Measurements from ENCODE around the gene TLCD2. TPM values are rescaled to one million over a fixed set of nuclear protein-coding genes. Genes with fewer than 3 reads are reported as not detected.

TLCD2 gene
- total and polyA plus RNA-seq, 2 donors from 2014 or later (not counting 2 experiments from before 2014, with no cell fraction given): 0.27 to 0.60 TPM

Other genes starting within 250 kb of the TLCD2 start
- 148 and 162 TPM in 2 replicates for gene MYO1C, start 217.7 kb downstream of the TLCD2 start, total RNA-seq
- 81.9 and 96.8 TPM in 2 replicates for gene MYO1C, start 217.7 kb downstream of the TLCD2 start, polyA plus RNA-seq
- gene INPP5K, start 193.8 kb downstream of the TLCD2 start, total RNA-seq: 15.5 and 17.4 TPM in 2 replicates
- 15.0 and 16.6 TPM in 2 replicates for gene INPP5K, start 193.8 kb downstream of the TLCD2 start, polyA plus RNA-seq
- gene PITPNA, start 147.6 kb downstream of the TLCD2 start, total RNA-seq: 33.2 and 35.2 TPM in 2 replicates
- 49.5 and 50.2 TPM in 2 replicates for gene PITPNA, start 147.6 kb downstream of the TLCD2 start, polyA plus RNA-seq
- gene SLC43A2, start 81.5 kb downstream of the TLCD2 start, total RNA-seq: 2.0 and 3.1 TPM in 2 replicates
- 1.9 and 2.3 TPM in 2 replicates for gene SLC43A2, start 81.5 kb downstream of the TLCD2 start, polyA plus RNA-seq
- 0.10 TPM in 1 of 2 replicates, not detected in the other for gene SCARF1, start 64.6 kb downstream of the TLCD2 start, total RNA-seq
- 0.02 and 0.03 TPM in 2 replicates for gene SCARF1, start 64.6 kb downstream of the TLCD2 start, polyA plus RNA-seq
- 5.1 and 5.5 TPM in 2 replicates for gene RILP, start 60.5 kb downstream of the TLCD2 start, total RNA-seq
- gene RILP, start 60.5 kb downstream of the TLCD2 start, polyA plus RNA-seq: 6.7 and 7.5 TPM in 2 replicates
- gene PRPF8, start 25.5 kb downstream of the TLCD2 start, total RNA-seq: 188 and 214 TPM in 2 replicates
- gene PRPF8, start 25.5 kb downstream of the TLCD2 start, polyA plus RNA-seq: 213 and 239 TPM in 2 replicates
- gene WDR81, start 14.3 kb upstream of the TLCD2 start, total RNA-seq: 17.6 and 18.9 TPM in 2 replicates
- gene WDR81, start 14.3 kb upstream of the TLCD2 start, polyA plus RNA-seq: 10.3 and 11.5 TPM in 2 replicates
- gene SERPINF2, start 32.5 kb upstream of the TLCD2 start, total RNA-seq: 1.2 and 1.3 TPM in 2 replicates
- 1.3 and 1.8 TPM in 2 replicates for gene SERPINF2, start 32.5 kb upstream of the TLCD2 start, polyA plus RNA-seq
- 6.8 and 7.4 TPM in 2 replicates for gene SERPINF1, start 51.7 kb upstream of the TLCD2 start, total RNA-seq
- gene SERPINF1, start 51.7 kb upstream of the TLCD2 start, polyA plus RNA-seq: 7.7 and 8.5 TPM in 2 replicates
- 9.6 TPM in 2 replicates for gene SMYD4, start 119.5 kb upstream of the TLCD2 start, total RNA-seq
- 3.0 and 3.5 TPM in 2 replicates for gene SMYD4, start 119.5 kb upstream of the TLCD2 start, polyA plus RNA-seq
- 44.4 and 52.9 TPM in 2 replicates for gene RPA1, start 119.6 kb upstream of the TLCD2 start, total RNA-seq
- gene RPA1, start 119.6 kb upstream of the TLCD2 start, polyA plus RNA-seq: 43.0 and 59.6 TPM in 2 replicates